Limb (tissue), 2 donors: ENCODE results near the gene CGB1.
A peak's percentile ranks its signal among the peaks of the same experiment; 100 is the strongest.
"Not testable (repeated sequence)": the region's sequence is repeated elsewhere in the genome, so short reads cannot be mapped to it uniquely, and the experiment has no call there.

Experiments
- DNase-seq, 2 donors: peaks; one replicate each; pipeline ENCODE4 v3.0.0-alpha.2; 2016; ENCODE audit errors: extremely low spot score in 2 of 2

Gene CGB1

GRCh38 chr19:49058562-49058961, 21.9 kb upstream of the CGB1 start:
- no peak for DNase-seq

GRCh38 chr19:49057636-49058234, 21.0 kb upstream of the CGB1 start, which contains the start of gene CGB7:
Gene CGB7 (minus strand): TSS chr19:49057749. CDS start chr19:49055375, 2,374 bp downstream.
- peak; percentile 26 to 61 for DNase-seq

GRCh38 chr19:49056902-49057596, 20.4 kb upstream of the CGB1 start:
- not testable (repeated sequence) for DNase-seq

GRCh38 chr19:49056101-49056901, 19.6 kb upstream of the CGB1 start:
- DNase-seq: peak in 1 of 2 donors; percentile 62

- not testable (repeated sequence) for DNase-seq
Observed at GRCh38 chr19:49050376-49051033, 13.8 kb upstream of the CGB1 start.

- not testable (repeated sequence) for DNase-seq
Observed at GRCh38 chr19:49049834-49050233, 13.1 kb upstream of the CGB1 start.

- DNase-seq: not testable (repeated sequence)
Observed at GRCh38 chr19:49049011-49049410, 12.3 kb upstream of the CGB1 start, which contains the start of gene CGB8. Gene CGB8 (minus strand): TSS chr19:49049111. CDS start chr19:49048739, 372 bp downstream.

GRCh38 chr19:49043548-49043947, 6.9 kb upstream of the CGB1 start, which contains the start of gene CGB5:
Gene CGB5 (plus strand): TSS chr19:49043848. CDS start chr19:49044210, 362 bp downstream.
- DNase-seq: not testable (repeated sequence)

- not testable (repeated sequence) for DNase-seq
Observed at GRCh38 chr19:49042666-49043065, 6.0 kb upstream of the CGB1 start.

GRCh38 chr19:49042177-49042576, 5.5 kb upstream of the CGB1 start:
- DNase-seq: no peak

- not testable (repeated sequence) for DNase-seq
Observed at GRCh38 chr19:49039736-49040135, 3.0 kb upstream of the CGB1 start.

GRCh38 chr19:49038557-49039276, 2.0 kb upstream of the CGB1 start:
- not testable (repeated sequence) for DNase-seq

GRCh38 chr19:49038111-49038510, 1.4 kb upstream of the CGB1 start:
- DNase-seq: not testable (repeated sequence)

GRCh38 chr19:49031642-49032301, 4.9 kb downstream of the CGB1 start, which contains the start of gene CGB2:
Gene CGB2 (plus strand): TSS chr19:49031890. CDS start chr19:49032096, 206 bp downstream.
- not testable (repeated sequence) for DNase-seq

GRCh38 chr19:49030323-49030722, 6.4 kb downstream of the CGB1 start:
- not testable (repeated sequence) for DNase-seq

- not testable (repeated sequence) for DNase-seq
Observed at GRCh38 chr19:49029749-49030148, 6.9 kb downstream of the CGB1 start.

- DNase-seq: not testable (repeated sequence)
Observed at GRCh38 chr19:49028686-49029085, 8.0 kb downstream of the CGB1 start.

GRCh38 chr19:49025599-49025998, 11.1 kb downstream of the CGB1 start:
- DNase-seq: not testable (repeated sequence)

- not testable (repeated sequence) for DNase-seq
Observed at GRCh38 chr19:49025088-49025487, 11.6 kb downstream of the CGB1 start.

- not testable (repeated sequence) for DNase-seq
Observed at GRCh38 chr19:49024233-49024632, 12.5 kb downstream of the CGB1 start, which contains the start of gene CGB3. Gene CGB3 (minus strand): TSS chr19:49024333. CDS start chr19:49023971, 362 bp downstream.
